Activated naive CD8-positive, alpha-beta T cell treated with anti-CD3 and anti-CD28 coated beads, Interleukin-2, amount 10 ng/mL, durations not matched to agents 7 days and 5 days (primary cell): Measurements from ENCODE around the gene TGFB1I1. TPM values are rescaled to one million over a fixed set of nuclear protein-coding genes. Genes with fewer than 3 reads are reported as not detected.
A peak's percentile ranks its signal among the peaks of the same experiment; 100 is the strongest.
"Not testable (repeated sequence)": the region's sequence is repeated elsewhere in the genome, so short reads cannot be mapped to it uniquely, and the experiment has no call there.

Experiments
- ATAC-seq: fragments of 150-1000 bp; cut with Tn5 transposase; one replicate; pipeline ENCODE4 v1.10.0; 2021; ENCODE audit warnings: low read depth, moderate library complexity
- POLR2A ChIA-PET: fragments of 350-600 bp; sonication (Branson Sonifier 250); formaldehyde crosslinking; loops from one replicate; lab custom pipeline; 2021; ENCODE audit warnings: antibody characterized with exemption; lab: Charles Lee
- DNase-seq: peaks from one replicate; pipeline ENCODE4 v3.0.0; 2021
- H3K27ac Mint-ChIP-seq: one replicate; pipeline ENCODE4 v1.8.0; 2022; ENCODE audit warnings: mild to moderate bottlenecking, mixed read lengths
- H3K27me3 Mint-ChIP-seq: one replicate; pipeline ENCODE4 v1.8.0; 2022; ENCODE audit warnings: mild to moderate bottlenecking, moderate library complexity, mixed read lengths
- H3K36me3 Mint-ChIP-seq: one replicate; pipeline ENCODE4 v1.8.0; 2021; ENCODE audit warnings: mild to moderate bottlenecking, mixed read lengths
- H3K4me1 Mint-ChIP-seq: one replicate; pipeline ENCODE4 v1.8.0; 2021; ENCODE audit warnings: mixed read lengths
- H3K4me3 Mint-ChIP-seq: one replicate; pipeline ENCODE4 v1.8.0; 2022; ENCODE audit warnings: mild to moderate bottlenecking, moderate library complexity, mixed read lengths
- H3K9me3 Mint-ChIP-seq: one replicate; pipeline ENCODE4 v1.8.0; 2021; ENCODE audit warnings: mixed read lengths
- total RNA-seq, 2 experiments: library from RNA; stranded (reverse); gene quantifications; one replicate each; pipeline ENCODE4 v1.2.3, GENCODE V29; 2021

The TGFB1I1 gene
- total RNA-seq, 2 experiments from 2014 or later: 1.4 to 1.5 TPM

- no peak for DNase-seq
- H3K27ac Mint-ChIP-seq: no peak overlapping the region
- peak overlapping the region; percentile 86 for H3K4me3 Mint-ChIP-seq
- H3K27me3 Mint-ChIP-seq: peaks cover 3% of the 10 kb centered on the region
- H3K9me3 Mint-ChIP-seq: no peaks in the 10 kb centered on the region
- no peak for ATAC-seq
- POLR2A ChIA-PET: interaction anchor here (1.1 to 1.5 kb wide), 3 partner anchors 12 to 224 kb away, joined by 3 to 6 read pairs (median 5); a partner anchor contains a TSS
- no peaks in the 10 kb centered on the region for H3K36me3 Mint-ChIP-seq
- H3K4me1 Mint-ChIP-seq: peaks cover 4% of the 10 kb centered on the region
Observed at GRCh38 chr16:31488468-31489297, 16.7 kb downstream of the TGFB1I1 start.

- H3K27me3 Mint-ChIP-seq: peaks cover 3% of the 10 kb centered on the region
- H3K9me3 Mint-ChIP-seq: no peaks in the 10 kb centered on the region
- ATAC-seq: no peak
- H3K4me1 Mint-ChIP-seq: peaks cover 4% of the 10 kb centered on the region
- H3K36me3 Mint-ChIP-seq: no peaks in the 10 kb centered on the region
- no peak overlapping the region for H3K27ac Mint-ChIP-seq
- no peak overlapping the region for H3K4me3 Mint-ChIP-seq
- POLR2A ChIA-PET: interaction anchor here (1.5 kb wide), 1 partner anchor 28 kb away, joined by 6 read pairs; no protein-coding TSS in a partner anchor
- DNase-seq: no peak
Observed at GRCh38 chr16:31489298-31489564, 17.3 kb downstream of the TGFB1I1 start.

- DNase-seq (no peak), ATAC-seq (no peak)
- H3K27me3 Mint-ChIP-seq: peaks cover 3% of the 10 kb centered on the region
- H3K36me3 Mint-ChIP-seq: no peaks in the 10 kb centered on the region
- POLR2A ChIA-PET: interaction anchor here (1.5 to 1.8 kb wide), 2 partner anchors 13 to 29 kb away, joined by 6 read pairs; no protein-coding TSS in a partner anchor
- H3K4me1 Mint-ChIP-seq: peaks cover 4% of the 10 kb centered on the region
- no peaks in the 10 kb centered on the region for H3K9me3 Mint-ChIP-seq
- H3K27ac Mint-ChIP-seq: peak overlapping the region; percentile 18
- no peak overlapping the region for H3K4me3 Mint-ChIP-seq
Observed at GRCh38 chr16:31489616-31490584, 17.9 kb downstream of the TGFB1I1 start.

- H3K27ac Mint-ChIP-seq: no peak overlapping the region
- ATAC-seq (no peak), DNase-seq (no peak)
- no peaks in the 10 kb centered on the region for H3K9me3 Mint-ChIP-seq
- H3K4me1 Mint-ChIP-seq: peaks cover 4% of the 10 kb centered on the region
- POLR2A ChIA-PET: no interaction called here
- H3K4me3 Mint-ChIP-seq: no peak overlapping the region
- no peaks in the 10 kb centered on the region for H3K27me3 Mint-ChIP-seq
- H3K36me3 Mint-ChIP-seq: no peaks in the 10 kb centered on the region
Observed at GRCh38 chr16:31491778-31492418, 19.9 kb downstream of the TGFB1I1 start.

GRCh38 chr16:31493506-31494125, 21.7 kb downstream of the TGFB1I1 start:
- ATAC-seq (no peak), DNase-seq (no peak)
- Mint-ChIP-seq H3K9me3 (no peaks in the 10 kb centered on the region), H3K4me1 (peaks cover 4% of the 10 kb centered on the region), H3K27me3 (no peaks in the 10 kb centered on the region), H3K27ac (no peak overlapping the region), H3K4me3 (no peak overlapping the region), H3K36me3 (no peaks in the 10 kb centered on the region)
- POLR2A ChIA-PET: interaction anchor here (1.2 kb wide), 1 partner anchor 15 kb away, joined by 5 read pairs; the partner anchor contains the start of gene RUSF1

GRCh38 chr16:31496670-31497069, 24.7 kb downstream of the TGFB1I1 start:
- H3K4me3 Mint-ChIP-seq: no peak overlapping the region
- no peak overlapping the region for H3K27ac Mint-ChIP-seq
- POLR2A ChIA-PET: no interaction called here
- ATAC-seq: no peak
- DNase-seq: no peak
- no peaks in the 10 kb centered on the region for H3K36me3 Mint-ChIP-seq
- H3K9me3 Mint-ChIP-seq: no peaks in the 10 kb centered on the region
- H3K27me3 Mint-ChIP-seq: no peaks in the 10 kb centered on the region
- H3K4me1 Mint-ChIP-seq: no peaks in the 10 kb centered on the region

- H3K27ac Mint-ChIP-seq: no peak overlapping the region
- POLR2A ChIA-PET: interaction anchor here (1.0 kb wide), 1 partner anchor 10 kb away, joined by 5 read pairs; the partner anchor contains the start of gene RUSF1
- no peaks in the 10 kb centered on the region for H3K36me3 Mint-ChIP-seq
Observed at GRCh38 chr16:31498493-31498892, 26.5 kb downstream of the TGFB1I1 start.

GRCh38 chr16:31499928-31500327, 28.0 kb downstream of the TGFB1I1 start:
- H3K4me1 Mint-ChIP-seq: peaks cover 9% of the 10 kb centered on the region
- no peak for ATAC-seq
- DNase-seq: no peak
- H3K36me3 Mint-ChIP-seq: no peaks in the 10 kb centered on the region
- H3K27me3 Mint-ChIP-seq: no peaks in the 10 kb centered on the region
- H3K4me3 Mint-ChIP-seq: no peak overlapping the region
- no peak overlapping the region for H3K27ac Mint-ChIP-seq
- POLR2A ChIA-PET: no interaction called here
- no peaks in the 10 kb centered on the region for H3K9me3 Mint-ChIP-seq

More at GRCh38 chr16:31498493-31498892, 26.5 kb downstream of the TGFB1I1 start:
- Mint-ChIP-seq H3K4me1 (peaks cover 1% of the 10 kb centered on the region), H3K27me3 (no peaks in the 10 kb centered on the region), H3K4me3 (no peak overlapping the region), H3K9me3 (no peaks in the 10 kb centered on the region)
- ATAC-seq: no peak
- DNase-seq: no peak

- no peak overlapping the region for H3K27ac Mint-ChIP-seq
- no peaks in the 10 kb centered on the region for H3K36me3 Mint-ChIP-seq
- no peak for DNase-seq
- peaks cover 18% of the 10 kb centered on the region for H3K4me1 Mint-ChIP-seq
- no peak overlapping the region for H3K4me3 Mint-ChIP-seq
- no peaks in the 10 kb centered on the region for H3K9me3 Mint-ChIP-seq
- no peaks in the 10 kb centered on the region for H3K27me3 Mint-ChIP-seq
- POLR2A ChIA-PET: interaction anchor here (0.6 to 1.1 kb wide), 2 partner anchors 16 to 177 kb away, joined by 3 read pairs; no protein-coding TSS in a partner anchor
- ATAC-seq: no peak
Observed at GRCh38 chr16:31501226-31501965, 29.4 kb downstream of the TGFB1I1 start.

GRCh38 chr16:31501966-31502348, 30.0 kb downstream of the TGFB1I1 start:
- POLR2A ChIA-PET: no interaction called here
- H3K36me3 Mint-ChIP-seq: no peaks in the 10 kb centered on the region
- no peak for ATAC-seq
- H3K4me1 Mint-ChIP-seq: peaks cover 21% of the 10 kb centered on the region
- DNase-seq: no peak
- no peak overlapping the region for H3K27ac Mint-ChIP-seq
- H3K27me3 Mint-ChIP-seq: no peaks in the 10 kb centered on the region
- H3K4me3 Mint-ChIP-seq: no peak overlapping the region
- no peaks in the 10 kb centered on the region for H3K9me3 Mint-ChIP-seq

- Mint-ChIP-seq H3K36me3 (no peaks in the 10 kb centered on the region), H3K4me1 (peaks cover 28% of the 10 kb centered on the region), H3K27me3 (no peaks in the 10 kb centered on the region), H3K9me3 (no peaks in the 10 kb centered on the region), H3K27ac (no peak overlapping the region), H3K4me3 (no peak overlapping the region)
- ATAC-seq (no peak), DNase-seq (no peak)
- POLR2A ChIA-PET: no interaction called here
Observed at GRCh38 chr16:31502981-31503380, 31.0 kb downstream of the TGFB1I1 start.

- ATAC-seq, DNase-seq: not testable (repeated sequence)
Observed at GRCh38 chr16:31503555-31503954, 31.6 kb downstream of the TGFB1I1 start.

More at GRCh38 chr16:31503555-31503954, 31.6 kb downstream of the TGFB1I1 start:
- H3K36me3 Mint-ChIP-seq, H3K4me3 Mint-ChIP-seq, H3K27me3 Mint-ChIP-seq, H3K9me3 Mint-ChIP-seq, H3K27ac Mint-ChIP-seq: not testable (repeated sequence)
- POLR2A ChIA-PET: interaction anchor here (1.3 kb wide), 1 partner anchor 210 kb away, joined by 5 read pairs; a partner anchor contains a TSS
- H3K4me1 Mint-ChIP-seq: peaks cover 28% of the 10 kb centered on the region
